Uterus (tissue), 2 donors: ENCODE results near the gene KPTN.
A peak's percentile ranks its signal among the peaks of the same experiment; 100 is the strongest.

Experiments
- POLR2A ChIP-seq, 2 donors: fragments of 450-650 bp; IDR thresholded peaks; one replicate each; pipeline ENCODE4 v1.6.1; 2016; ENCODE audit warnings: antibody characterized with exemption in 2 of 2, mild to moderate bottlenecking in 1 of 2, moderate library complexity in 1 of 2
- TF ChIP-seq, protein P1 (sequence below), 4 experiments: fragments of 200-600 bp in 2 of 4; fragments of 450-650 bp in 2 of 4; sonication (generic) in 2 of 4; IDR thresholded peaks; one replicate each; pipeline ENCODE4 v1.5.1; 2016 to 2019; ENCODE audit warnings: antibody characterized with exemption in 4 of 4, mild to moderate bottlenecking in 2 of 4, moderate library complexity in 1 of 4

DNA sequence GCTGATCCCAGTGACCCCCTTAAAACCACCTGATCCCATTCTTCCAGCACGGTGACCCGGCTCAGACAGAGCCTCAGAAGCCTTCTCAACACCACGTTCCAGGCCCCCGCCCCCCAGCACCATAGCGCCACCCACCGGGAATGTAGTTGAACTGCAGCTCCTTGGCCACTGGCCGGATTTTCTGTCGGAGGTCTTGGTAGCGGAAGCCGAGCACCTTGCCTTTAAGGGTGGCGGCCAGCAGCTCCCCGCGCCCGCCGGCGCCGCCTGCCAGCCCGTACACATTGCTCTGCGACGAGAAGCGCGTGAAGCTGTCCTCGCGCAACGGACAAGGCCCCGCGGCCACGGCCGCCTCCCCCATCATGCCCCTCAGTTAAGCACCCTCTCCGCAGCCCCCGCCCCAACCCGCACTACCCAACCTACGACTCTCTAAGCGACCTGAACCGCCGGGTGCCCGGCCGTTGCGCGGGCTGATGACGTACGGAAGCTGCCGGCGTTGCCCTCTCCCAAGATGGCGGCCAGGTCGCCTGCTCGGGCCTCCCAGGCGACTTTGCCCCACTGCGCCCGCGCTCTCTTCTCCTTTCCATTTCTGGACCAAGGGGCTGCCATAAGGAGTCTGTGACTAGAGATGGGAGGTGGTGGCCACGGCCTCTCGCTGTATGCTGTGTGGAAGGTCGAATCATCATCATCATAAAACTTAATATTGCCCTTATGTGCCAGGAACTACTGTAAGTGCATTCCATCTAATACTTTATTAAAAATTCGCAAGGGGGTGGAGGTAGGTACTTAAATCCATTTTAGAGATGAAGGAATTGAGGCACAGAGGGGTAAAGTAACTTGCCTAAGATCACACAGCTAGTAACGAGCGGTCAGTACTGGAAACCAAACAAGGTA lies at the start of gene KPTN:
- TF ChIP-seq, protein P1, sequence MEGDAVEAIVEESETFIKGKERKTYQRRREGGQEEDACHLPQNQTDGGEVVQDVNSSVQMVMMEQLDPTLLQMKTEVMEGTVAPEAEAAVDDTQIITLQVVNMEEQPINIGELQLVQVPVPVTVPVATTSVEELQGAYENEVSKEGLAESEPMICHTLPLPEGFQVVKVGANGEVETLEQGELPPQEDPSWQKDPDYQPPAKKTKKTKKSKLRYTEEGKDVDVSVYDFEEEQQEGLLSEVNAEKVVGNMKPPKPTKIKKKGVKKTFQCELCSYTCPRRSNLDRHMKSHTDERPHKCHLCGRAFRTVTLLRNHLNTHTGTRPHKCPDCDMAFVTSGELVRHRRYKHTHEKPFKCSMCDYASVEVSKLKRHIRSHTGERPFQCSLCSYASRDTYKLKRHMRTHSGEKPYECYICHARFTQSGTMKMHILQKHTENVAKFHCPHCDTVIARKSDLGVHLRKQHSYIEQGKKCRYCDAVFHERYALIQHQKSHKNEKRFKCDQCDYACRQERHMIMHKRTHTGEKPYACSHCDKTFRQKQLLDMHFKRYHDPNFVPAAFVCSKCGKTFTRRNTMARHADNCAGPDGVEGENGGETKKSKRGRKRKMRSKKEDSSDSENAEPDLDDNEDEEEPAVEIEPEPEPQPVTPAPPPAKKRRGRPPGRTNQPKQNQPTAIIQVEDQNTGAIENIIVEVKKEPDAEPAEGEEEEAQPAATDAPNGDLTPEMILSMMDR (IDR thresholded peaks at IDR 0.05): peak; percentile 68 to 90 (median 81)
- peak; percentile 21 to 34 for TF ChIP-seq POLR2A (IDR thresholded peaks at IDR 0.05)
